NCI-H345 treated with DMSO at 0.1 percent for 48 hours (cell line): ENCODE data around the gene MRAS.
"Not testable (repeated sequence)": the region's sequence is repeated elsewhere in the genome, so short reads cannot be mapped to it uniquely, and the experiment has no call there.

Experiments used
- DNase-seq: peaks from one replicate; lab custom pipeline; 2025; ENCODE audit not compliant: unreplicated experiment; lab: John Stamatoyannopoulos, UW

MRAS gene

DNA sequence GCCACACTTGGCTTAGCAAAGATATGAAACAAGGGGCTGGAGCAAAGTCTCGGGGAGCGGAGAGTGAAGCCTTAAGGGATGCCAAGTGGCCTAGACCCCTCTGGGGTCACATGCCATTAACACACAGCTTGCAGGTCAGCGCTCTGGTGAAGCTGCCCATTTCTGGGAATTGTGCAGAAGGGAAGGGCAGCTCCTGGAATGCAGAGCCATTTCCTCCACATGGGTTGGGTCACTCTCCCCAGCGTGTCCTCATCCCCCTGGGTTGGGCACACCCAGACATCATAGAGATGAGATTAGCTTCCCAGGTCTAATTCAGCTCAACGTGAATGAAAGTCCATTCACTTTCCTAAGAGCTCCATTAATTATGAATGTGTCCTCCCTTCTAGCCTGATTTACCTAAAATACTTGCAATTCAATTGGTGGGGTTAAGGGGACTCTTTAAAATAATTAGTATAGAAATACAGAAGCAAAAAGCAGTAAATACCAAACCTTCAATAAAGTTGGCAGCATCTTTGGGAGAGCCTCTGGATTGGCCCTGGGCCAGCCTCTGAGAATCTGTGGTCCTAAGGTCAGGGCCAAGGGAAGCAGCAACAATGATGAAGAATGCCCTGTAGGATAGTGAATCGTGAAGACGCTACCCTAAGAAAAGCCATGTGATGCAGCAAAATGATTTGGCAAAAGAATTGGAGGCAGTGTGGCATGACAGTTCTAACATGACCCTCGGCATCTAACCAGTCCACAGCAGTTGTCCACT, 17.8 kb downstream of the MRAS start:
- no peak for DNase-seq

- no peak for DNase-seq
Observed at GRCh38 chr3:138367326-138367850, 19.0 kb downstream of the MRAS start.

DNA sequence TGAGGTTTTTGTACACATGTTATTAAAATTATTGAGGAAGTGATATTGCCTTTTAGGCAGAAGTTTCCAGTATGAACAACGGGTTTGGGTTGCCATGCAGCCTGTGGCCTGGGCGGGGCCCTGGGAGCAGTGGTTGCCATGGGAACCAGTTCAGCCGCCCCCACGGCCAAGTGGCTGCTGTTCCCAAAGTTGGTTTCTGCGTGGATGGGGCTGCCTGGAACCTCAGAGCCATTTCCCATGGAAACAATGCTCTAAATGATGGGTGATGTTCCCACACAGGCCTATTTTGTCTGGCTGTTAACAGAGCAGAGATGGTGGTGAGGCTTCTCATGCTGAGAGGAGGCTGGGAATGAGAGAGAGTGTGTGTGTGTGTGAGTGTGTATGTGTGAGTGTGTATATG, 19.5 kb downstream of the MRAS start:
- no peak for DNase-seq

DNA sequence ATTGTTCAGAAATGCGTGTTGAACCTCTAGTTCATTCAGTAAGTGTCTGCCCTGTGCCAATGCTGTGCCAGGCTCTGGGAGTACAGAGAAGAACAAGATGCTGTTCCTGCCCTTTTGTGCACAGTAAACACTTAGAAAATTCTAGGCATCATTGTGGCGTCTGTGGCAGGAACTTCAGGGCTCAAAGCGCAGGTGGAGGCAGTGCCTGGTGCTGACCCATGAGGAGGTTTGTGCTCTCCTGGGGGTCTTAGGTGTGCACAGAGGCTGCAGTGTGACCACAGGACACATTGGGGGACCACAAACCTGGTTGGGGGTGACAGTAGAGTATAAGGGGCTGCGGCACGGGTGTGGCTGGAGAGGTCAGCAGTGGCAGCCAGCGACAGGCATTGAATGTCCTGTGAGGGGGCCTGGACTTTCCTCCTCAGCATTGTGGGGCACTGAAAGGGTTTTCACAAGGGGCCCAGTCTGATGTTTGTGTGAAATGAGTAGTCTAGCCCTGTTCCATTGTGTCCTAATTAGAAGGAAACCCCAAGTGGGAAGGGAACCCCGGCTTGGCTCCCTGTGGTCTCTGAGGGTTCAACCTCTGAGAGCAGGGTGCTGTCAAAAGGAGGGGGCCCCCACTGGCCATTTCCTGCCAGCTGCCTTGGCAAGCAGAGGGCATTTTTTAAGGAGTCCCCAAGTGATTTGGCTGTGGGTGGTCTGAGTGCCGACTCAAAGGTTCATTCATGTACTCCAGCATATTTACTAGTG, 20.9 kb downstream of the MRAS start:
- DNase-seq: no peak

- no peak for DNase-seq
Observed at GRCh38 chr3:138370321-138370720, 21.9 kb downstream of the MRAS start.

DNA sequence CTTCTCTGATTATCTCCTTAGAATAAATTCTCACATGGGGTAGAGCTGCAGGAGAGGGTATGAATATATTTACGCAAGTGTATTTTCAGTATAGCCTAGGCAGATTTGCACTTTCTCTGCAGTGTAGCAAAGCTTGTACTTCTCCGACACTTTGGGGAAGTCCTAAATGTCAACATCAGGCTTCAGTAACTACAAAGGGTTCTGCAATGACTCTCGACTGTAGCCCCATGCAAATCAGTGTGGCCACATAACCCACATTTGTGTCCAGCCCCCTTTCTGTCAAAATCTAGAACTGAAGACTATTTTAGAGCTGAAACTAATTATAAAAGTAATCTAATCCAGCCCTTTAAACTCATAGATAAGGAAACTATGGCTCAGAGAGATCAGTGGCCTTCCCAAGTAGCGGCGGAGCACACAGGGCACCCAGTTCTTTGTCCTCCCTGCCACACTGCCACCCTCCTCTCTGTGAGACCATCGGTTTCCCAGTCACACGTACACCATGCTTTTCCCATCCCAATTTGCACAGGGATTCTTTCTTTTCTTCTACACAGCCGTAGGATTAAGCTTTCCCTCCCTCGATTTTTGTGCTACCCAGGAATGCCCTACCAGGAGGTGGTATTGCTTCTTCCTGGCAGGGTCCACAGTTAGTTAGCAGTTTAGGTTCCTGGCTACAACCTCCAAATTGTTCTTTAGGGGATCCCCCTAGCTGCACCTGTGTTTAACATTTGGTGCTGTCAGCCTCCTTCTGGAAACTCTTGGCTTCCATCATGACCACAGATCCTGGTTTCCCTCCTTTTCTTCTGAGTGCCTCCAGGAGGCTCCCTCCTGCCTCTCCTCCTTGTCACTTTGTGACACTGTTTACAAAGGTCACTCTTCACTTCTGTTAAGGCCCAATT, 22.9 kb downstream of the MRAS start:
- DNase-seq: no peak

DNA sequence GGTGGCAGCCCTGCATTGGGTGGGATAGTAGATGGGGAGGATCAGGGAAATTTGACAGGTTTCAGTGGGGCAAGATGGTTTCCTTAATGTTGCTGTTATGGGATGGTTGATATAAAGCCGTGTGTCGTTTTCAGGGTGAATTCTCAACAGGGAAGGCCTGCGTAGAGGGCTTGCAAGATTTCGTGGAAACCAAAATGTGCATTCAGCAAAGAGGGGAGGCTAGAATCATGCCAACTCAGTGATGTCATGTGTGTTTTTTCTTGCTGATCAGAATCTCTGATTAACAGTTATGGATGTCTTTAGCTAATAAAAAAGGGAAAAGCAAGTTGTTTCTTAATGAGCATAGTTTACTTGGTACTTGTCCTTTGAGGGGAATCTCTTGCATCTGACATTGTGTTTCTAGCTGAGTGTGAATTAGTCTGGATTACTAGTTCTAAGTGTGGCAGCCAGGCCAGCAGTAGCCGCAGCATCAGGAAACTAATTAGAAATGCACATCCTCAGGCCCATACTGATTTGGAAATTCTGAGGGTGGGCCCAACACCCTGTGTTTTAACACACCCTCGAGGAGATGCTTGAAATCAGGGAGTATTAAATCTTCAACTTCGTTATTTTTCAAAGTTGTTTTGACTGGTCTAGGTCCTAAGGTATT, 24.8 kb downstream of the MRAS start:
- DNase-seq: no peak

- DNase-seq: no peak
Observed at GRCh38 chr3:138373736-138374094, 25.3 kb downstream of the MRAS start.

- no peak for DNase-seq
Observed at GRCh38 chr3:138374573-138375134, 26.3 kb downstream of the MRAS start.

GRCh38 chr3:138375447-138375846, 27.1 kb downstream of the MRAS start:
- no peak for DNase-seq

- DNase-seq: no peak
Observed at GRCh38 chr3:138376663-138377062, 28.3 kb downstream of the MRAS start.

DNA sequence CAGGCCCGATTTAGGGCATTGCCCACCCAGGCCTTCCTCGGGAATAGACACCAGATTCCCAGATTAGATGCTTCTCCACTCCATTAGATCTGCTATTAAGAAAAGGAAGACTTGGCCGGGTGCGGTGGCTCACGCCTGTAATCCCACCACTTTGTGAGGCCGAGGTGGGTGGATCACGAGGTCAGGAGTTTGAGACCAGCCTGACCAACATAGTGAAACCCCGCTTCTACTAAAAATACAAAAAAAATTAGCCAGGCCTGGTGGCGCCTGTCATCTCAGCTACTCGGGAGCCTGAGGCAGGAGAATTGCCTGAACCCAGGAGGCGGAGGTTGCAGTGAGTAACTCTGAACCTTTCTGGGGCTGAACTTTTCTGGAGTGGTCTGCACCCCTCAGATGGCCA, 28.8 kb downstream of the MRAS start:
- not testable (repeated sequence) for DNase-seq

- DNase-seq: no peak
Observed at GRCh38 chr3:138377804-138378203, 29.4 kb downstream of the MRAS start.

- no peak for DNase-seq
Observed at GRCh38 chr3:138378331-138378730, 30.0 kb downstream of the MRAS start.

- DNase-seq: no peak
Observed at GRCh38 chr3:138378990-138379389, 30.6 kb downstream of the MRAS start.

DNA sequence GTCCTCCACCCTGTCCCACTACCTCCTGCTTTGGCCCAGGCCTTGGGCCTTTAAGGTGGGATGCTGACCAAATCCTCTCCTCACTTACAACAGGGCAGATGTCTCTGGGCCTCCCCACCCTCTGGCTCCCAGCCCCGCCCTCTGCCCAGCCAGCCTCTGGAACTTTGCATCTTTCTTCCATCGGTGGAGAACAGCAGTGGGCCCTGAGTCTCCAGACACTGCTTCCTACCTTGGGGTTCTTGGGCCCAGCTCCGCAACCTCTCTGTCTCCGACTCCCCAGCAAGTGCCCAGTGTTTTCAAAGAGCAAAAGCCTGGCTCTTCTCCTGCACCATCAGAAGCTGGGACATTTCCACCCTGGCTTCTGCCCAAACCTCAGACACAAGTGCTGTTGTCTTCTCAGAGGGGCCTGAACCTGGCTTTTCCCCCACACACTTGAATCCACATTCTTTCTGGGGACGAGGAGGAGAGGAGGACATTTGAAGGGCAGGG, 33.1 kb downstream of the MRAS start:
- no peak for DNase-seq

DNA sequence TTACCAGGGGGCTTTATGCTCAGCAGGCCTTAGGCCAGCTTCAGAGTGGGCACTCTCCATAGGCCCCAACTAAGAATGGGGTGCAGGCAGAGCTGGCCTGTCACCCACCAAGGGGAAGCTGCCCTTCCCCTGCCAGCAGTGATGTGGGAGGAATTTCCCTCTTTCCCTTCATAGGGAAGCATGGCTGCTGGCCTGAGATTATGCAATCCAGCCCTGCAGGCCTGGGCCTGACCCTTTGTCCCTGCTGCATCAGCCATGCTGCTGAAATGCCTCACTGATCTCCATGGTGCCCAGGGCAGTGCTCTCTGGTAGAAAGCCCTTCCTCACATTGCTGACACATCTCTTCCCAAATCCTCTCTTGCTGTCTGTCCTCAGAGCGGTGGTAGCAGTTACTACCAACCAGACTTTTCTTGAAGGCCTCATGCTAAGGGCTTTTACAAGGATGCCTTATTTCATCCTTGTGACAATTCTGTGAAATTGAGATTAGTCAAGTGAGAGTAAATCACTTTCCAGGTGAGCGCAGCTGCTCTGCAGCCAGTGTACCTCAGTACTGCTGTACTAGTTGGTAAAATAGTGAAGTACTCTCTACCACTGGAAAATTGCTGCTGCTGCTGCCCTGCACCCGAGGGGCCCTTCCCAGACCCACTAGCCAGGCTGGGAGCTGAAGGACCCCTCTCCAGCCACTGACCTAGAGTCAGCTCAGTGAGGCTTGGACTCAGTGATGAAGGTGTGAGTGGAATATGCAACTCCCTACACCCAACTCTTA, 33.8 kb downstream of the MRAS start:
- DNase-seq: no peak

GRCh38 chr3:138383715-138384465, 35.5 kb downstream of the MRAS start:
- no peak for DNase-seq

- no peak for DNase-seq
Observed at GRCh38 chr3:138384531-138384930, 36.2 kb downstream of the MRAS start.
